GM23338 (cell line): ENCODE measurements around the gene TRMT13. TPM values are rescaled to one million over a fixed set of nuclear protein-coding genes. Genes with fewer than 3 reads are reported as not detected.

Experiments used
- ATAC-seq: fragments of 200-7000 bp; cut with Tn5 transposase; 3 replicates; pipeline ENCODE4 v1.9.1; 2020
- DNase-seq: peaks from one replicate; pipeline ENCODE4 v3.0.0-alpha.2; 2015; ENCODE audit warnings: low spot score
- H2AFZ ChIP-seq: fragments of 200-600 bp; sonication (generic); 2 replicates; pipeline ENCODE4 v1.8.0; 2016; ENCODE audit warnings: antibody characterized with exemption, mild to moderate bottlenecking, moderate library complexity
- H3F3A ChIP-seq: fragments of 200-600 bp; sonication (generic); replicated peaks from 2 replicates; pipeline ENCODE4 v1.8.0; 2017; ENCODE audit warnings: antibody characterized with exemption, mixed run types, low read depth
- H3K27ac ChIP-seq: fragments of 200-600 bp; sonication (generic); 2 replicates; pipeline ENCODE4 v1.6.1; 2016; ENCODE audit warnings: low read depth
- H3K27me3 ChIP-seq: fragments of 200-600 bp; sonication (generic); 2 replicates; pipeline ENCODE4 v1.8.0; 2016; ENCODE audit warnings: mild to moderate bottlenecking, mixed run types, moderate library complexity; ENCODE audit not compliant: insufficient read depth
- H3K36me3 ChIP-seq: fragments of 200-600 bp; sonication (generic); 2 replicates; pipeline ENCODE4 v1.8.0; 2016; ENCODE audit warnings: mild to moderate bottlenecking; ENCODE audit not compliant: insufficient read depth
- H3K4me1 ChIP-seq: fragments of 200-600 bp; sonication (generic); 2 replicates; pipeline ENCODE4 v1.8.0; 2016; ENCODE audit warnings: mild to moderate bottlenecking, moderate library complexity; ENCODE audit not compliant: insufficient read depth
- H3K4me2 ChIP-seq: fragments of 200-600 bp; sonication (generic); 2 replicates; pipeline ENCODE4 v1.7.1; 2017; ENCODE audit warnings: mixed run types
- H3K4me3 ChIP-seq: fragments of 200-600 bp; sonication (generic); 2 replicates; pipeline ENCODE4 v1.6.1; 2016; ENCODE audit warnings: mixed run types
- H3K79me2 ChIP-seq: fragments of 200-600 bp; sonication (generic); replicated peaks from 2 replicates; pipeline ENCODE4 v1.8.0; 2017; ENCODE audit warnings: mild to moderate bottlenecking; ENCODE audit not compliant: insufficient read depth
- H3K9me2 ChIP-seq: fragments of 200-600 bp; sonication (generic); 2 replicates; pipeline ENCODE4 v1.8.0; 2017; ENCODE audit not compliant: insufficient read depth
- H4K20me1 ChIP-seq: fragments of 200-600 bp; sonication (generic); replicated peaks from 2 replicates; pipeline ENCODE4 v1.8.0; 2017; ENCODE audit warnings: mild to moderate bottlenecking; ENCODE audit not compliant: insufficient read depth
- H3K27ac Mint-ChIP-seq: 2 replicates; pipeline ENCODE4 v1.8.0; 2020; ENCODE audit warnings: inconsistent platforms, mild to moderate bottlenecking, moderate library complexity, mixed read lengths
- H3K27me3 Mint-ChIP-seq: 3 replicates; pipeline ENCODE4 v1.8.0; 2022; ENCODE audit warnings: low read depth, mild to moderate bottlenecking, moderate library complexity, mixed read lengths, inconsistent platforms; ENCODE audit not compliant: insufficient read depth, poor library complexity
- H3K36me3 Mint-ChIP-seq: 3 replicates; pipeline ENCODE4 v1.8.0; 2021; ENCODE audit warnings: low read depth, mild to moderate bottlenecking, inconsistent platforms, moderate library complexity, mixed read lengths
- H3K4me1 Mint-ChIP-seq: 3 replicates; pipeline ENCODE4 v1.8.0; 2020; ENCODE audit warnings: mild to moderate bottlenecking, inconsistent platforms, mixed read lengths
- H3K4me3 Mint-ChIP-seq: 3 replicates; pipeline ENCODE4 v1.8.0; 2021; ENCODE audit warnings: moderate library complexity, mild to moderate bottlenecking, inconsistent platforms, mixed read lengths
- H3K9me3 Mint-ChIP-seq: 3 replicates; pipeline ENCODE4 v1.8.0; 2020; ENCODE audit warnings: moderate library complexity, mild to moderate bottlenecking, inconsistent platforms, mixed read lengths
- CREB1 ChIP-seq: fragments of 250-450 bp; sonication (Bioruptor Pico); IDR thresholded peaks from 2 replicates; pipeline ENCODE4 v1.5.0; 2020; ENCODE audit warnings: low read depth, mild to moderate bottlenecking, moderate library complexity
- CTCF ChIP-seq, 2 experiments: fragments of 200-600 bp in 1 of 2; sonication (generic) in 1 of 2; conservative IDR thresholded peaks; 2 replicates each; pipeline versions ENCODE4 v1.5.1 to v1.6.1; 2016 to 2017; ENCODE audit warnings: antibody characterized with exemption in 2 of 2, low read depth in 2 of 2, mild to moderate bottlenecking in 2 of 2, moderate library complexity in 1 of 2
- ETS1 ChIP-seq: IDR thresholded peaks from 2 replicates; pipeline ENCODE4 v1.6.1; 2016; ENCODE audit warnings: antibody characterized with exemption
- JUNB ChIP-seq: IDR thresholded peaks from one replicate; pipeline ENCODE4 v1.6.1; 2016; ENCODE audit warnings: antibody characterized with exemption; ENCODE audit not compliant: unreplicated experiment
- NANOG ChIP-seq: IDR thresholded peaks from 2 replicates; pipeline ENCODE4 v1.6.1; 2016; ENCODE audit warnings: antibody characterized with exemption, borderline replicate concordance
- REST ChIP-seq: IDR thresholded peaks from one replicate; pipeline ENCODE4 v1.6.1; 2018; ENCODE audit warnings: antibody characterized with exemption; ENCODE audit not compliant: unreplicated experiment
- polyA plus RNA-seq: library from polyadenylated mRNA; unstranded; fragments of >200 nt; fragmentation: Nextera tagmentation; extraction: Ambion mirVana; gene quantifications from 2 replicates; pipeline ENCODE4 v1.2.1, GENCODE V29; 2016
- total RNA-seq: library from RNA; depleted of rRNA; stranded (reverse); fragments of >200 nt; shearing (Covaris generic); gene quantifications from 2 replicates; pipeline ENCODE4 v1.2.3, GENCODE V29; 2014

TRMT13 gene
- total and polyA plus RNA-seq, 2 experiments from 2014 or later = 14.5 to 22.8 TPM

- TF ChIP-seq ETS1 (no peak), NANOG (no peak), JUNB (no peak), REST (no peak), CREB1 (CRISPR knock-in tag) (no peak)
Observed at GRCh38 chr1:100109554-100110066, 23.4 kb upstream of the TRMT13 start (continued).

- H3K9me2 ChIP-seq = no peaks in the 10 kb centered on the region
- peaks cover 3% of the 10 kb centered on the region; the same call in 1 of the 2 replicates for H4K20me1 ChIP-seq
- no peak overlapping the region for H2AFZ ChIP-seq
- DNase-seq (no peak), ATAC-seq (no peak)
- H3K79me2 ChIP-seq = no peaks in the 10 kb centered on the region
- H3K4me2 ChIP-seq = no peak overlapping the region
- H3K36me3 Mint-ChIP-seq = peaks cover 37% of the 10 kb centered on the region; the same call in 2 of the 3 replicates
- no peaks in the 10 kb centered on the region for H3K4me1 Mint-ChIP-seq
- H3K4me3 Mint-ChIP-seq = no peak overlapping the region
- H3K4me1 ChIP-seq = no peaks in the 10 kb centered on the region
- H3K9me3 Mint-ChIP-seq = no peaks in the 10 kb centered on the region; the same call in 2 of the 3 replicates
- H3K36me3 ChIP-seq = peaks cover 3% of the 10 kb centered on the region; the same call in 1 of the 2 replicates
- no peak overlapping the region for H3K27ac ChIP-seq
- H3F3A ChIP-seq = no peaks in the 10 kb centered on the region
- H3K27ac Mint-ChIP-seq = no peak overlapping the region
- no peak overlapping the region for H3K4me3 ChIP-seq
- H3K27me3 ChIP-seq = no peaks in the 10 kb centered on the region
- peaks cover 2% of the 10 kb centered on the region for H3K27me3 Mint-ChIP-seq
- TF ChIP-seq ETS1 (no peak), NANOG (no peak), CREB1 (CRISPR knock-in tag) (no peak), REST (no peak), CTCF (conservative IDR thresholded peaks at IDR 0.05; ENCODE audit: low read depth in 2 of 2) (no peak)
Observed at GRCh38 chr1:100115524-100115923, 17.4 kb upstream of the TRMT13 start.
